ENCODE results near the gene MAJIN. TPM values are rescaled to one million over a fixed set of nuclear protein-coding genes. Genes with fewer than 3 reads are reported as not detected.

Gene MAJIN
- total RNA-seq, 4 donors from 2014 or later: not detected

- Histone ChIP-seq H3K4me1 (no peaks in the 10 kb centered on the region), H3K9me3 (no peaks in the 10 kb centered on the region), H3K36me3 (peaks cover 78 to 100% (median 97%) of the 10 kb centered on the region in 4 donors), H3K4me3 (no peak overlapping the region), H3K27me3 (no peaks in the 10 kb centered on the region), H3K27ac (replicated peaks in 1 of 4) (no peak overlapping the region)
- 100% methylated on average over 1 of the region's 13 CpGs for WGBS
- intact Hi-C loops (cut with DNase I): no loop called here
- TF ChIP-seq POLR2AphosphoS5 (IDR thresholded peaks at IDR 0.05) (no peak), EP300 (IDR thresholded peaks at IDR 0.05) (no peak)
- no peak for DNase-seq (ENCODE audit: extremely low spot score)
Measured at GRCh38 chr11:64906314-64906635, 65.6 kb downstream of the MAJIN start.

- H3K36me3 ChIP-seq: peaks cover 76 to 100% (median 97%) of the 10 kb centered on the region in 4 donors
- intact Hi-C loops (cut with DNase I): no loop called here
- 89% methylated on average over 16 of the region's 25 CpGs for WGBS
Measured at GRCh38 chr11:64905516-64906313, 66.2 kb downstream of the MAJIN start.

GRCh38 chr11:64903291-64903833 lies 68.5 kb downstream of the MAJIN start:
- intact Hi-C loops (cut with DNase I): no loop called here
- H3K4me1 ChIP-seq: no peaks in the 10 kb centered on the region
- H3K4me3 ChIP-seq: no peak overlapping the region
- no peaks in the 10 kb centered on the region for H3K27me3 ChIP-seq
- WGBS: 93% methylated on average over 5 of the region's 23 CpGs
- H3K36me3 ChIP-seq: peaks cover 62 to 99% (median 97%) of the 10 kb centered on the region in 4 donors
- H3K9me3 ChIP-seq: no peaks in the 10 kb centered on the region
- H3K27ac ChIP-seq (replicated peaks in 1 of 4): no peak overlapping the region
- no peak for DNase-seq (ENCODE audit: extremely low spot score)
- no peak for TF ChIP-seq POLR2A (IDR thresholded peaks at IDR 0.05; ENCODE audit: low read depth)
- no peak for TF ChIP-seq CTCF (IDR thresholded peaks at IDR 0.05)
- no peak for TF ChIP-seq EP300 (IDR thresholded peaks at IDR 0.05)
- TF ChIP-seq POLR2AphosphoS5 (IDR thresholded peaks at IDR 0.05): no peak

More at GRCh38 chr11:64905516-64906313, 66.2 kb downstream of the MAJIN start:
- Histone ChIP-seq H3K4me1 (no peaks in the 10 kb centered on the region), H3K27me3 (no peaks in the 10 kb centered on the region), H3K27ac (replicated peaks in 1 of 4) (no peak overlapping the region), H3K4me3 (no peak overlapping the region), H3K9me3 (no peaks in the 10 kb centered on the region)
- TF ChIP-seq CTCF (IDR thresholded peaks at IDR 0.05): no peak
- no peak for DNase-seq (ENCODE audit: extremely low spot score)

- no peak for DNase-seq (ENCODE audit: extremely low spot score)
- Histone ChIP-seq H3K27ac (replicated peaks in 1 of 4) (no peak overlapping the region), H3K36me3 (peaks cover 63 to 99% (median 97%) of the 10 kb centered on the region in 4 donors), H3K4me3 (no peak overlapping the region), H3K4me1 (no peaks in the 10 kb centered on the region), H3K9me3 (no peaks in the 10 kb centered on the region), H3K27me3 (no peaks in the 10 kb centered on the region)
- intact Hi-C loops (cut with DNase I): no loop called here
- TF ChIP-seq POLR2A (IDR thresholded peaks at IDR 0.05; ENCODE audit: low read depth): no peak
- TF ChIP-seq POLR2AphosphoS5 (IDR thresholded peaks at IDR 0.05): no peak
- no peak for TF ChIP-seq CTCF (IDR thresholded peaks at IDR 0.05)
- TF ChIP-seq EP300 (IDR thresholded peaks at IDR 0.05): no peak
- 100% methylated on average over 7 of the region's 30 CpGs for WGBS
Measured at GRCh38 chr11:64902102-64902900, 69.6 kb downstream of the MAJIN start.

- TF ChIP-seq POLR2AphosphoS5 (IDR thresholded peaks at IDR 0.05): no peak
- no peak for TF ChIP-seq EP300 (IDR thresholded peaks at IDR 0.05)
- no peak for TF ChIP-seq POLR2A (IDR thresholded peaks at IDR 0.05; ENCODE audit: low read depth)
- TF ChIP-seq CTCF (IDR thresholded peaks at IDR 0.05): no peak
- Histone ChIP-seq H3K36me3 (peaks cover 51 to 99% (median 96%) of the 10 kb centered on the region in 4 donors), H3K9me3 (no peaks in the 10 kb centered on the region), H3K27me3 (no peaks in the 10 kb centered on the region), H3K4me1 (no peaks in the 10 kb centered on the region), H3K4me3 (no peak overlapping the region), H3K27ac (replicated peaks in 1 of 4) (no peak overlapping the region)
- intact Hi-C loops (cut with DNase I): no loop called here
- 90% methylated on average over 16 of the region's 17 CpGs for WGBS
- DNase-seq (ENCODE audit: extremely low spot score): no peak
Measured at GRCh38 chr11:64900774-64901173, 71.1 kb downstream of the MAJIN start.

Data from esophagus muscularis mucosa (tissue), 4 donors.